ENCODE data around the gene CDIP1. TPM values are rescaled to one million over a fixed set of nuclear protein-coding genes. Genes with fewer than 3 reads are reported as not detected.
A peak's percentile ranks its signal among the peaks of the same experiment; 100 is the strongest.

The CDIP1 gene
- total RNA-seq, 3 donors from 2014 or later (not counting 1 experiment from before 2014, with no cell fraction given), result 35.2 to 49.2 (median 37.9) TPM

GRCh38 chr16:4510747-4511426 lies 27.7 kb downstream of the CDIP1 start:
- no peak overlapping the region for H3K4me3 ChIP-seq (ENCODE audit: low read length)
- WGBS (ENCODE audit: insufficient coverage), result 65% methylated on average over 14 of the region's 14 CpGs
- no peaks in the 10 kb centered on the region for H3K9me3 ChIP-seq (ENCODE audit: control insufficient read depth, insufficient read depth, low read length)
- peaks cover 81% of the 10 kb centered on the region for H3K4me1 ChIP-seq (ENCODE audit: control insufficient read depth, insufficient read depth, low read length)
- no peak for DNase-seq
- no peaks in the 10 kb centered on the region for H3K36me3 Mint-ChIP-seq
- H3K4me3 Mint-ChIP-seq, result peak overlapping the region; percentile 71
- no peaks in the 10 kb centered on the region for H3K27me3 Mint-ChIP-seq (ENCODE audit: low read depth in 2 of 2)
- H3K36me3 ChIP-seq (ENCODE audit: control insufficient read depth, insufficient read depth, low read length), result peaks cover 62% of the 10 kb centered on the region
- peak overlapping the region; percentile 55 for H3K27ac ChIP-seq (ENCODE audit: low read length)
- ATAC-seq, result peak in 2 of 3 donors; percentile 29 to 55
- peak overlapping the region; percentile 93 to 98 for H3K27ac Mint-ChIP-seq
- H3K9me3 Mint-ChIP-seq, result no peaks in the 10 kb centered on the region
- H3K27me3 ChIP-seq (ENCODE audit: control insufficient read depth, insufficient read depth, low read length), result no peaks in the 10 kb centered on the region
- intact Hi-C loops (cut with micrococcal nuclease), result no loop called here
- no peak for TF ChIP-seq CTCF (IDR thresholded peaks at IDR 0.05)
- H3K4me1 Mint-ChIP-seq, result peaks cover 63 to 78% of the 10 kb centered on the region in 2 donors

GRCh38 chr16:4510131-4510530 lies 28.4 kb downstream of the CDIP1 start:
- Mint-ChIP-seq H3K4me1 (peaks cover 63 to 78% of the 10 kb centered on the region in 2 donors), H3K27me3 (ENCODE audit: low read depth in 2 of 2) (no peaks in the 10 kb centered on the region), H3K4me3 (no peak overlapping the region), H3K27ac (peak overlapping the region; percentile 93 to 98), H3K9me3 (no peaks in the 10 kb centered on the region), H3K36me3 (no peaks in the 10 kb centered on the region)
- Histone ChIP-seq H3K4me1 (ENCODE audit: control insufficient read depth, insufficient read depth, low read length) (peaks cover 84% of the 10 kb centered on the region), H3K27ac (ENCODE audit: low read length) (peak overlapping the region; percentile 29), H3K36me3 (ENCODE audit: control insufficient read depth, insufficient read depth, low read length) (peaks cover 62% of the 10 kb centered on the region), H3K27me3 (ENCODE audit: control insufficient read depth, insufficient read depth, low read length) (no peaks in the 10 kb centered on the region), H3K9me3 (ENCODE audit: control insufficient read depth, insufficient read depth, low read length) (no peaks in the 10 kb centered on the region), H3K4me3 (ENCODE audit: low read length) (no peak overlapping the region)
- WGBS (ENCODE audit: insufficient coverage), result 93% methylated on average over 4 of the region's 5 CpGs
- intact Hi-C loops (cut with micrococcal nuclease), result no loop called here
- ATAC-seq, result no peak
- no peak for TF ChIP-seq CTCF (IDR thresholded peaks at IDR 0.05)
- DNase-seq, result no peak

- intact Hi-C loops (cut with micrococcal nuclease), result no loop called here
- Histone ChIP-seq H3K27ac (ENCODE audit: low read length) (no peak overlapping the region), H3K9me3 (ENCODE audit: control insufficient read depth, insufficient read depth, low read length) (no peaks in the 10 kb centered on the region), H3K4me1 (ENCODE audit: control insufficient read depth, insufficient read depth, low read length) (peaks cover 84% of the 10 kb centered on the region), H3K27me3 (ENCODE audit: control insufficient read depth, insufficient read depth, low read length) (no peaks in the 10 kb centered on the region), H3K4me3 (ENCODE audit: low read length) (no peak overlapping the region), H3K36me3 (ENCODE audit: control insufficient read depth, insufficient read depth, low read length) (peaks cover 62% of the 10 kb centered on the region)
- no peaks in the 10 kb centered on the region for H3K9me3 Mint-ChIP-seq
- no peak for TF ChIP-seq CTCF (IDR thresholded peaks at IDR 0.05)
- no peaks in the 10 kb centered on the region for H3K36me3 Mint-ChIP-seq
- WGBS (ENCODE audit: insufficient coverage), result 96% methylated on average over 8 of the region's 8 CpGs
- ATAC-seq (no peak), DNase-seq (no peak)
- H3K4me1 Mint-ChIP-seq, result peaks cover 60 to 77% of the 10 kb centered on the region in 2 donors
- H3K27ac Mint-ChIP-seq, result peak overlapping the region; percentile 93 to 98
- no peaks in the 10 kb centered on the region for H3K27me3 Mint-ChIP-seq (ENCODE audit: low read depth in 2 of 2)
- H3K4me3 Mint-ChIP-seq, result no peak overlapping the region
Measured at GRCh38 chr16:4509420-4509819, 29.2 kb downstream of the CDIP1 start.

- Histone ChIP-seq H3K36me3 (ENCODE audit: control insufficient read depth, insufficient read depth, low read length) (peaks cover 60% of the 10 kb centered on the region), H3K4me1 (ENCODE audit: control insufficient read depth, insufficient read depth, low read length) (peaks cover 84% of the 10 kb centered on the region), H3K27me3 (ENCODE audit: control insufficient read depth, insufficient read depth, low read length) (no peaks in the 10 kb centered on the region), H3K9me3 (ENCODE audit: control insufficient read depth, insufficient read depth, low read length) (no peaks in the 10 kb centered on the region), H3K4me3 (ENCODE audit: low read length) (no peak overlapping the region), H3K27ac (ENCODE audit: low read length) (no peak overlapping the region)
- intact Hi-C loops (cut with micrococcal nuclease), result no loop called here
- WGBS (ENCODE audit: insufficient coverage), result 94% methylated on average over 3 of the region's 3 CpGs
- no peak overlapping the region for H3K4me3 Mint-ChIP-seq
- peak overlapping the region; percentile 93 to 95 for H3K27ac Mint-ChIP-seq
- no peak for TF ChIP-seq CTCF (IDR thresholded peaks at IDR 0.05)
- H3K4me1 Mint-ChIP-seq, result peaks cover 60 to 75% of the 10 kb centered on the region in 2 donors
- H3K36me3 Mint-ChIP-seq, result no peaks in the 10 kb centered on the region
- DNase-seq (no peak), ATAC-seq (no peak)
- no peaks in the 10 kb centered on the region for H3K27me3 Mint-ChIP-seq (ENCODE audit: low read depth in 2 of 2)
- no peaks in the 10 kb centered on the region for H3K9me3 Mint-ChIP-seq
Measured at GRCh38 chr16:4508806-4509205, 29.8 kb downstream of the CDIP1 start.
